Occipital lobe (tissue), 2 donors: ENCODE data around the gene TMEM131. TPM values are rescaled to one million over a fixed set of nuclear protein-coding genes. Genes with fewer than 3 reads are reported as not detected.

Experiments
- DNase-seq: peaks from one replicate; lab custom pipeline; 2025; lab: John Stamatoyannopoulos, UW
- total RNA-seq: library from RNA; depleted of rRNA; stranded (reverse); fragments of >200 nt; gene quantifications from one replicate; pipeline ENCODE4 v1.2.3, GENCODE V29; 2014

TMEM131 gene
- total RNA-seq, 1 donor from 2014 or later = 42.9 TPM

DNA sequence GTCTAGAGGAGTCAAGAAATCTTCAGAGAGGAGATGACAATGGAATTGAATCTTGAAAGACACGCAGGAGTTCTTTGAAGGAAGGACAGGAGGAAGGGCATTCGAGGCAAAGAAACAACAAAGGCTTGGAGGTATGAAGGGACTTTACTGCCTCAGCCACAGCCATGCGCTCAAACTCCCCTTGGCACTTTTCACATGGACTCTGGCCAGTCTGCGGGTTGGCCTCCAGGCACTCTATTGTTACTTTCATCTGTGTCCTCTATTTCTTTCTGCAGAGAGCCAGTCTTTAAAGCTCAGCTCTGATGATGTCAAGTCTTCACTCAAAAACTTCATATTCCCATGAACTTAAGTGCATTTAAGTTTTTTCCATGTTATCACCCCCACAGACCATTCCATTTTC lies 186.9 kb downstream of the TMEM131 start:
- DNase-seq = no peak

DNA sequence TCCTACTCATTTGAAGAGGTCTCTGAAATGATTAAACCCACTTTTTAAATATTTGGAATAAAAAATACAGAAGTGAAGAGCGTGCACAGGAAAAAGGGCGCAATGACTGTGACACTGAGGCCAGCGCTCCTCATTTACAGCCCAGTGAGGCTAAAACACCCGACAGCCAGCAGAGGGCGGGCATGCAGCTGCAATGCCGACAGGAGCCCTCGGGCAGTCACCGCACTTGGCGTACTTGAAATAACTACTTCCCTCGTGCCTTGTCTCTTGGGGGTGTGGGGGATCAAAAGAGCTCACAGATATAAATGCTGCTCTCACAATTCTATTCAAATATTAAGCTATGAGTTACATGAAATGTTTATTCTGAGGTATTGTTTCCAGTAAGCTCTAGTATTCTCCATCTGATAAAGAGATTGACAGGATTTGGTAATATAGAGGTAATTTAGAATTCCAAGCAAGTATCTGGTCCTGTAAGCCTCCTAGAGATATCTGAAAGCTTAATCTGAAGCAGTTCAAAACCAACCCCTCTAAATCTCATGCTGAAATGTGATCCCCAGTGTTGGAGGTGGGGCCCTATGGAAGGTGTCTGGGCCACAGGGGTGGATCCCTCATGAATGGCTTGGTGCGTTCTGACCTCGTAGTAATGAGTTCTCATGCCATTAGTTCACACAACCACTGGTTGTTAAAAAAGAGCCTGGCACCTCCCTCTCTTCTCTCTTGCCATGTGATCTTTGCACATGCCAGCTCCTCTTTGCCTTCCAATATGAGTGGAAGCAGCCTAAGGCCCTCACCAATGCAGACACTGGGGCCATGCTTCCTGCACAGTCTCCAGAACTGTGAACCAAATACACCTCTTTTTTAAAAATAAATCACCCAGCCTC lies 188.8 kb downstream of the TMEM131 start:
- peak; percentile 68 for DNase-seq

DNA sequence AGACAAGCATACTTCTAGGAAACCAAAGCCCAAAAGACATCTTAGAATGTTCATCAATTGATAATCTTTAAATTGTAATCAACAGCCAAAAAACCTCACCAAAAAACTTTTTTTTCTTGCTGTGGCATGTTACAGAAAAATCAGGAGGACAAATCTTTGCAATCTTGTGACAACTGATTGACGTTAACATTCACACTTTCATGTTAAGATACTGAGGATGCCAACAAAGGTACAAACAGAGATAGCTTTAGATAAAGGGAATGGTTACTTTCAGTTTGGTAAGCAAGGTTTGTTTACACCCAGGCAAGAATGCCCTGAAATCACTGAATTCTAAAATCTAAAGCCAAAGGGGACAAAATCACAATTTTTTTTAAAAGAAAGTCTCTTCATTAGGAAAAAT lies 190.0 kb downstream of the TMEM131 start:
- DNase-seq = no peak

DNA sequence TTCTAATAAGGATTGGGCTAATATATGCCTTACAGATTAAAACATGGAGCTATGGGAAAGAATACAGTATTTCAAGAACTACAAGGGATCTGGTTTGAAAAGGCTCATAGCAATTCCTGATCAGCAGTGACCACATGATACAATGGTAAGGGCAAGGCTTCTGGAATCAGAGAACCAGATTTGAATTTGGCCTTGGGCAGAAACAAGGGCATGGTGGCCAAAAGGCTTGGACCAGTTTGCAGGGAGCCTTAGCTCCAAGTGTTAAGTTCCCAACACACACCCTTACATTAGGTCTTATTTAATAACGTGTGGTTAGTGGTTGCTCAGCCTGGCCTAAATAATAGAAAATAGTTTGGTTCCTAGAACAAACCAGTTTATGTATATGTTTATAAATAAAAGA lies 194.7 kb downstream of the TMEM131 start:
- no peak for DNase-seq

DNA sequence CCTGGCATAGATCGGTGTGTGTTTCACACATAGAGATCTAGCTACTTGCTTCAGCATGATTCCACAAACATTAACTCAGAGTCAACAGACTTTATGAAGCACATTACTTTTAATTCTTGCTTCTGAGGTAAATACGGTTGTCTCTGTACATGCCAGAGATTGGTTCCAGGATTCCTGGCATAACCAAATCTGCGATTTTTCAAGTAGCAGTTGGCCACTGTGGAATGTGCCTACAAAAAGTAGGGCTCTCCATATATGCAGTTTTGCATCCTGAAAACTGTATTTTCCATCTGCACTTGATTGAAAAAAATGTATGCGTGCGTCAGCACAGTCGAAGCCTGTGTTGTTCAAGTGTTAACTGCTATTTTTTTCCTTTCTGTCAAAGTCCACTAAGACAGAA lies 197.3 kb downstream of the TMEM131 start:
- no peak for DNase-seq

DNA sequence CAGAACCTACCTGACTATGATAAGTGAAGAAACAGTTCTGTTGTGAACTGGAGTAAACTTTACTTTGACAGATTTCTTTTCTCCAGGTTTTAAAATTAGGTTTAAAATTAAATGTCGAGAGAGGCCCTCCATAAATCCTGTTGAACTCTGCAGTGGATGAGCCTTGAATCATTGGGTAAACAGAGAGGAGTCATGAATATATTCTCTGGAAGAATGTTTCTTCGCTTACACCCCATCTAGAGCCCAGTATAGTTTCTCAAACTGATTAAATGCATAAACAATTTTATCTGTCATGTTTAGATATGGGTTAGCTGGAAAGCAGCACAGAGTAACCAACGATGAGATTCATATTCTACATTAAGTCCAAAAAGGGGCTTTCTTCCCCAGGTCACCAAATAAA lies 198.4 kb downstream of the TMEM131 start:
- DNase-seq = no peak

DNA sequence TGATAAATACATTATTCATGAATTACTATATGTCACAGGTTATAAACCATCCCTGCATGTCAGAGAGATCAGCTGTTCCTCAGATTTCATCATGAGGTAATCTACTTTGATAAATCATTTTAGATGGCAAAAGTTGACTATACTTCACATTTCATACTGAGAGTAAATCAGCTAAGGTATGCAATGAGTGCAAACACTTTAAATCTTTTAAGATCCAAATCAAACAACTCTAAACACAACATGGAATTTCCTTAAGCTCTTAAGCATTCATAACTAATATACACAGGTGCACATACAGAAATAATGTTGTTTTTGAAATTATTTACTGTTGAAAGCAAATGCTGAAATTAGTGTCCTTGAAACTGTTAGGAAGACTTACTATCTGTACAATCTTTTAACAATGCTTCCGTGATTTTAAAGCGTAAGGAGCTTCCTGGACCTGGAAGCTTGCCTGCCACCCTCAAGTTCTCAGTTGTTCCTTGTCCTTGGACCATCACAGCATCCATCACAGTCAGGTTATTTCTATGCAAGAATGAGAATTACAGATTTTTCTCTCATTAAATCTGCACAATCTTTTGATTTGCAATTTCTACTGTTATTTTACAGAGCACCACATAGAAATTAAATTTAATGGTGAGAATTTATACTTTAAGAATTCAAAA lies 199.2 kb downstream of the TMEM131 start:
- DNase-seq = no peak

DNA sequence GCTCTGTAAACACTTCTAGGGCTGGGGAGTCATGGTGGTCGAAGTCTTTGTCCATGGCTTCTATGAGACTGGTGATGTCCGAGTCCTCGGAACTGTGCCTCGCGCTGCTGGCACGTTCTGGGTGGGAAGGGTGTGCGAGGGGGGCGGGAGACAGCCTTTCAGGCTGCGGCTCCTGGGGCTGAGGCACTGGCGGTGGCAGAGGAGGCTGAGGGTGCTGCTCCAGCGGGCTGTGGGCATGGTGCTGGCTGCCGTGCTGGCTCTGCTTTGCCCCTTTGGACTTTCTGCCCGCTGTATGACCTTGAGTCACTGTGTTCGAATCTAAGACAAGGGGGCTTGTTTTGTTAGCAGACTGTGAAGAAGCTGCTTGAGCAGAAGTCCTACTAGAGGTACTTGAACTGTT lies 203.3 kb downstream of the TMEM131 start:
- DNase-seq = no peak

DNA sequence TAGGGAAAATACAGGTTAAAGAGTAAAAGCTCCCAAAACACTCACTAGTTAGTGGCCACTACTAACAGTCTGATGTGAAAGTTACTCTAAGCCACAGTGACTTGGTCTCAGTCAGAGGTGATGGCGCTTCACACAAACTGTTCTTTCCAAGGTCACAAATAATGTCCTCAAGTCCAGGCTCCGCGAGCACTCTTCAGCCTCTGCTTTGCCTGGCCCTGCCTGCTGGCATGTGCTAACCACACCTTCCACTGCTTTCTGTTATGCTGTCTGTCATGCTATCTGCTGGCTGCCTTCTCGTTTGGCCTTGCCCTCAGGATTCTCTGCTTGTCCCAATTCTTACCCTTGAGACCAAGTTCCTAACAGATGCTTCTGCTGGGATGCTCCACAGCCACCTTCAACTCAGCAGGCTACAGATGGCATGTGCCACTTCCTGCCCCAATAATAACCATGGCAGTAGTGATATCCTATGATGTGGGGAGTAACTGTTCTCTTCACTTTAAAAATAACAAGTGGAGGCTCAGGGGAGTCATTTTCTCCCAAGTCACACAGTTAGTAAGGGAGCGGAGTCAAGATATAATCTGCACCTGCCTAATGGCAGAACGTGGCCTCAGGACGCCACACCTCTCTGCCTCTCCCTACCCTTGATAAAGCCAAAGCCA lies 206.6 kb downstream of the TMEM131 start:
- DNase-seq = no peak

DNA sequence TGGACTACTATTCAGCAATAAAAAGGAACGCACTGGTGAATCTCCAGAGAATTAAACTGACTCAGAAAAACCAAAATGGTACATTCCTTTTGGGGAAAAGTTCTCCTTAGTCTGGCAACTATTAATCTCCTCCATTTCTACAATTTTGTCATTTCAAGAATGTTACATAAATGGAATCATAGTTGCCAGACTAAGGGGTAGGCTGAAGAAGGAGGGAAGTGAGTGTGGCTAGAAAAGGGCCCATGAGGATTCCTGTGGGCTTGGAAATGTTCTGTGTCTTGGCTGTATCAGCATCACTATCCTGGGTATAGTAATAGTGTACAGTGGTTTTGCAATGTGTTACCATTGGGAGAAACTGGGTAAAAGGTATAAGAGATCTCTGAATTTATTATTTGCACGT lies 209.9 kb downstream of the TMEM131 start:
- DNase-seq = no peak

DNA sequence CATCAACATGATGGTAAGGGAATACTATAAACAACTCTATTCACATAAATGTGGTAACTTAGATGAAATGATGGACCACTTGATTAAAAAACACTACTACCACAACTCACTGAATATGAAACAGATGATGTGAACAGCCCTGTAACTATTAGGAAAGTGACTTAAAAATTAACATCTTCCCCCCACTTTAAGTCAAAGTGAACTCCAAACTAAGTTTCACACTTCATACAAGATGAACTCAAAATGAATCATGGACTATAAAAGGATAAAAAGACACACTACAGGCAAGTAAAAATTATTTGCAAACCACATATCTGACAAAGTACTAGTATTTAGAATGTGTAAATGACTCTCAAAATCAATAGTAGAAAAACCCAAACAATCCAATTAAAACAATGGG lies 210.8 kb downstream of the TMEM131 start:
- DNase-seq = no peak

DNA sequence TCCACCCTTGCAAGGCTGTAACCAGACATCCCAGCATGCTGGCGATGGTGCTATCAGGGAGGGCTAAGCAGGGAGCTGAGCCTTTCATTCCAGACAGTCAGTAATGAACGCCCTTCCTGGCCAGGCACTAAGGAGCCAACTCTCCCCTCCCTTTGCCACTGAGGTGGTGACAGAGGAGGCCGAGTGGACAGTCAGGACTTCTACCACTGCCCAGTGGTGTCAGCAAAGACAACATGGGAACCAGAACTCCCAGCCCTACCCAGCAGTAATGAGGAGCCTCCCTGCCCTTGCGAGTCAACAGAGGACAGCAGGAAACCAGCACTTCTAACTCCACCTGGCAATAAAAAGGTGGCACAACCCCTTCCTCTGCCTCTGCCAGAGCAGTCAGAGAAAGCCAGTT lies 213.8 kb downstream of the TMEM131 start:
- DNase-seq = no peak

DNA sequence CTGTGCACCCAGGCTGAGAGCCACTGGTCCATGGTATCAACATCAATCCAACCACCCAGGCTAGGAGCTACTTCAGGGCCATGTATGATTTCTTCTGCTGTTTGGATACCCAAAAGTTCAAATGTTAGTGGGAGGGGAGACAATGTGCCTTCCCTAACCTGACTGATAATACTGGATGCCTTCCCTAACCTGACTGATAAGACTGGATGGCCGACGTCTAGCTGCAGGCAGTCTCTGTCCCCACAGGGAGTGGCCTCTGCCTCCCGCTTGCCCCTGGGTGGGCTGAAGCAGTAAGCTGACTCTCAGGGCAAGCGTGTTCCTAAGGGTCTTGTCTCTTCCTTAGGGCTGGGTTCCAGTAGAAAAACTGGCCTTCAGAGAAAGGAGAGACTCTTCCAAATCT lies 216.6 kb downstream of the TMEM131 start:
- DNase-seq = no peak

DNA sequence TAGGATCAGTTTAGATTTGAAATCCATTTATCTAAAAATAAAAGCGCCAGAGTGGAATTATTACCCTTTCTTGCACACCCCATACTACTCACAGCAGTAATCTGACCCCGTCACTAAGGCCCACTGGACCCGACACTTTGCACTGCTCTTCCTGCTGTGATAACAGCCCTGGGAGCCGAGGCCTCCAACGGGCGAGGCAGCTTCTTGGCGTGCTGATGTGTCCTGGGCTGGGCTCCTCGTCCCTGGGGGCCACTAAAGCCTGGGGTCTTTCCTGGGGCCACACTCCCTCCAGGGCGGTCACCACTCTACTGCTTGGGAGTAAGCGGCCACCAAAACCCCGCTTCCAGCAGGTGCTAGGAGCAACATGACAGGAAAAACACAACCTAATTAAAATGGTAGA lies 220.7 kb downstream of the TMEM131 start:
- DNase-seq = no peak

DNA sequence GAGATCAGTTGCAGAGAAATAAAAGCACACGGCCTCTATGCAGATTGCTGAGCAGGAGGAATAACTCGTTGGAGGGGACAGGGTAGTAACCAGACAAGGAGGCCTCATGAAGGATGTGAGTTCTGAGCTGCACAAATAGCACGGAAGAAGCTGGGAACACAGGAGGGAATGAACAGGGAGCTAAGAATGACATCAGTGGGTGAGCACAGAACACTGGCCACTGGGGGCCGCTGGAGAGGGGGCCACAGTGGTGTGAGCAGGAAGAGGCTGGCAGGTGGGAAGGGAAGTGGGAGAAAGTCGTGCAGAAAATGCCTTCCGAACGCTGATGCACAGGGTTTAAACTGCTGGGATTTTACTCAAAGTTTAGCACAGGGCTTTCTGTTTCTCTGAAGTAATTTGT lies 221.3 kb downstream of the TMEM131 start:
- DNase-seq = no peak

DNA sequence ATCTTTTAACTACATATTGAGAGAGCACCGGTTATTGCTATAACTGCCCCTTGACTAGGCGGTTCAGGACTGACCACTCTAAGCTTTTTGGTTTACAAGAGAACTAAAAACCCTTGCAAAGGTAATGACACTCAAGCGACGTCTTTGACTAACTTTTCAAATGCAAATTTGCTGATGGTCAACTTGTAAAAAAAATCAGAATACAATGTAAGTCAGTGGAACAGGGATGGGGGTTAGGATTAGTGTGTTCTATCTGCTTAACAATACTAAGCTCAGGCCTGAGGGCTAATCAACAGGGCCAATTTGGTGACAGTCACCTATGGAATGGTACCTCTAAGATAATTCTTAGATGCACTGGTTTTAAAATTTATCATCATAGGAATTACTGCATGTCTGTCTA lies 225.3 kb downstream of the TMEM131 start:
- no peak for DNase-seq

DNA sequence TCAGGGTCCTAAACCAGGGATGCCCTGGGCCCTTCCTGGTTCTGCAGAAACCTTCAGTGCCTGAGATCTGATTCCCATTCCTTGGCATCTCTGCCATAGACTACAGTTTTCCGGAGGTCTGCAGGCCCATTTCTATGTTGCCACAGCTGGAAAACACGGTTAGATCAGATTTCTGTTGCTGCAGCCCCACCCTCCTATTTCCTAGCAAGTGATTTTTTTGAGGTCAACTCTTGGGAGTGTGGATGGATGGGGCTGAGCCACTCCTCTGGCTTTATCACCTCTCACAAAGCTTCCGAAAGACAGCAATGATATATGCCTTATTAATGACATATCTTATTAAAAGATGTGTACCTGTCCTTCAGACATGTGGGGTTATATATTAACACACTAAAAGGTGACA lies 226.0 kb downstream of the TMEM131 start:
- DNase-seq = no peak

DNA sequence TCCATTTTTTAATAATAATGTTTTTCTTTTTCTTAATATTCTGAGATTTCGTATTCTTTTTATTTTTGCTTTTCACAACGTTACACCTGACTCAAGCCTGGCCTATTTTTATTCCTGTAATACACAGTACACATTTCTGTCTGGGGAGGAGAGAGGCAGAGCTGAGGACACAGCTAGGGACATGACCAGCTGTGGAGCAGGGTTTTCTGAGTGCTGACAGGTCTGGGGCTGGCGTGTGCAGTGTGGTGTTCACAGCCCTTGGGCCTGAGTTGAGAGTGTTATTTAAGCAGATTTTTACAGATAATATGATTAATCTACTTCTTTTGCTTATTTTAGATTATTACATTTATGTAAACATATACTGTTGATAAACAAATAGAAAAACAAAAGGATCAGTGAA lies 226.4 kb downstream of the TMEM131 start:
- DNase-seq = no peak

DNA sequence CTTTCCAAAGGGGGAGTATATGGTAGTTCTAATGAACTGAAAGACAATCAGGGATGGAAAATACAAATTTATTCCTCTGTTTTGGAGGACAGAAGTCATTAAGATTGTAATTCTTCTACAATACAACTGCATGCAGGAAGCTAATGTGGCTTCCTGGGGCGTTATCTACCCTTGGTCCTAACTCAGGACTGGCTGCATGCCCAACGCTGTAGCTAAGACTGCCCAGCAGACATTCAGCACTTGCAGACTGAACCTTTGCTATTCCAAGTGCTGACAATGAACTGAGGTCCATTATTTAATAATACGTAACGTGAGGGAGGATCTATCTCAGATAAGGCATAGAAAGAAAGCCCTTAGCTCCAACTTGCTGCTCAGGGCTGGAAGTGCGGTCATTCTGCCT lies 229.2 kb downstream of the TMEM131 start:
- DNase-seq = no peak

DNA sequence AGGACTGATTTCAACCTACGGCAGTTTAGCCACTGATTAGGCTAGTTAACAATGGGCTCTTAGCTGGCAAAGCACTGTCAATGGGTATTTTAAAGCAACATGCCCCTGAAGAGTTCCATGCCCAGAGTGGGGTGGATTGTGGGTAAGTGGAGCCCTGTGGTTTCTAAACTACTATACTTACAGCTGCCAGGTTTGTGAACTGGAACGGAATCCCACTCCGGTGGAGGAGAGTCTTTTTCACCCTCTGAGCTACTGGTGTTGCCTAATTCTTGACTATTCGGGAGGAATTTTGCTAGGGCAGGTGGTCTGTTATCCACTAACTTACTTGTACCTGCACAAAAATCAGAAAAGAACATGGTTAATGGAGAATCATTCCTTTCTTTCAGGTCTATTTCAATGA lies 229.8 kb downstream of the TMEM131 start:
- DNase-seq = no peak

DNA sequence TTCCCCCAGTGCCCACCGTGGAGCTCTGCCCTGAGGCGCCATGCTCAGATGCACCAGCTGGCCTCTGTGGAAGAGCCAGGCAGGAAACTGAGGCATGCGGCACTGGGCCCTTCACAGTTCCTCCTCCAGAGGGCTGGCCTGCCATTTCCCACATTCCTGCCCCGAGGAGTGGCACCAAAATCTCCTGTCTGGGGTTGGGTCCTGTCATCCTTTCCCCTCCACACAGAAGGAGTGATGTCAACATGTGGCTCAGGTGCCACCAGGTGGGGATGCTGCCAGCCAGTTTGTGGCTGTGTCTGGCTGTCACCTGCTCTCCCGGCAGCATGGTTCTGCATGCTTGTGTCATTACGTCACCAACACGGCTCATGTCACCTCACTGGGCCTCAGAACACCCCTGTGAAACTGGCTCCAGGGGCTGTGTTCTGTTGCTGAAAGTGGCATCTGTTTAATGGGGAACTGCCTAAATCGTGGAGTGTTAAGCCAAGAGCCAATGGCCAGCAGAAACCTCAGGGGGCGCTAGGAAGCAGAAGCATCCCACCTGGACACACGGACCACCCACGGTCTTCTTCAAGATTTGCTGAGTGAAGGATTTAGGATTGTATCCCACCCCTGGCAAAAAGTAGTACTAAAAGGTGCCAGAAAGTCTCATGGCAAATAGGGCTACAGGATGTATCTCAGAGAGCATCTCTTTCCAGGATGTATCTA lies 231.0 kb downstream of the TMEM131 start:
- no peak for DNase-seq
